ENCODE measurements around the gene PIP4K2A.
"Not testable (repeated sequence)": the region's sequence is repeated elsewhere in the genome, so short reads cannot be mapped to it uniquely, and the experiment has no call there.

The PIP4K2A gene

DNA sequence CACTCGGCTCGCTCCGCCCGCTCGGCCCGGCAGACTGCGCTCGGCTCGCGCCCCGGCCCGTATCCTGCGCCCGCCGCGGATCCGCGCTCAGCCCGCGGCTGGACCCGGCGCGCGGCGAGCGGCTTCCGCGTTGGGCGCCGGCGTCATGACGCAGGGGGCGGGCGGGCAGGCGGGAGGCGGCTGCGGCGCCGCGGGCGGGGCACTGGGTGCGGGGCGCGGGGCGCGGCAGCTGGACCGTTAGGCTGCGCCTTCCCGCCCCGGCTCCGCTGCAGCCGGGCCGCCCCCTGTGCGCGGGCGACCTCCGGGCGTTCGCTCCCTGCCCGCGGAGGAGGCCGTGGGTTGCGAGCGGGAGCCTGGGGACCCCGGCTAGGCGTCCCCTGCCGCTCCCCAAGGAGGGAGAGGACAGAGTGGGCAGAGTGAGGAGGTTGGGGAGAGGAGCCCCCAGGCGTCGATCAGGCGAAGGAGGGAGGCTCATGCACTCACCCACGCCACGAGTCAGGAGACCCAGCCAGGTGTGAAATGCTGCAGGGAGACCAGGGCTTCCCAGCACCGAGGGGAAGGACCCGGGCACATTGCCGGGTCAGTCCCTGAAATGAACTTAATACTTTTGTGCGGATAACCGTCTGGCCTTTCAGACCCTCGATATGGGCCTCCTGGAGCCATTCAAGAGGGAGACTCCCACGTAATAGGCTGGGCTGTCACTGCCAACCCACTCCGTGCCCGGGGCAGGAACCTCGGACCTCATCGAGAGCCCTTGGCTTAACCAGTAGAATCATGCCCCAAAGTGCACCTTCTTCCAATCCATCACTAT, at the start of gene PIP4K2A:
PIP4K2A (minus strand) TSS at position 100 of the 811 bp plus-strand sequence. CDS start 252 bp downstream, outside the sequence.
- no peak for FAIRE-seq

DNA sequence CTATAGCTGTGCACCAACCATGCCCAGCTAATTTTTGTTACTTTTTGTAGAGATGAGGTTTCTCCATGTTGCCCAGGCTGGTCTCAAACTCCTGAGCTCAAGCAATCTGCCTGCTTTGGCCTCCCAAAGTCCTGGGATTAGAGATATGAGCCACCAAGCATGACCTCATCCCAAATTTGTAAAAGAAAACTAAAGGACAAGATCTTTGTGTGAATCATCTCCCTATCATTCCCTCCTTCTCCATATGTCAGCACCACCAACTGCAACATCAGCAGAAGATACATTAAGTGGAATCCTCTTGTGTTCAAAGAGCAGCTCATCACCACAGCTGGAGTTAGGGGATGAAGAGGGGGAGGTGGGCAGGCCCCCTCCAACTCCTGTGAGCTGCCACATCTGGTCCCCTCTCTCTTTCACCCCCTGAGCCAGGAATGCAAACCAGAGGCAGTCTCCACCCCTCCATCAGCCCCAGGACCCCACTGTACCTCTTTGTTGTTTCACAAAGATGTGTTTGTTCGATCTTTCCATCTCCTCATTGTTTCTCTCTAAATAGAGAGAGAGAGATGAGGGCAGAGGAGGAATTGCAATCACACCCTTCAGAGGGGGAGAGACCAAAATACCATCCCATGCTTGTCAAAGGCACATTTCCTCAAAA, 47.3 kb upstream of the PIP4K2A start:
- FAIRE-seq = no peak

DNA sequence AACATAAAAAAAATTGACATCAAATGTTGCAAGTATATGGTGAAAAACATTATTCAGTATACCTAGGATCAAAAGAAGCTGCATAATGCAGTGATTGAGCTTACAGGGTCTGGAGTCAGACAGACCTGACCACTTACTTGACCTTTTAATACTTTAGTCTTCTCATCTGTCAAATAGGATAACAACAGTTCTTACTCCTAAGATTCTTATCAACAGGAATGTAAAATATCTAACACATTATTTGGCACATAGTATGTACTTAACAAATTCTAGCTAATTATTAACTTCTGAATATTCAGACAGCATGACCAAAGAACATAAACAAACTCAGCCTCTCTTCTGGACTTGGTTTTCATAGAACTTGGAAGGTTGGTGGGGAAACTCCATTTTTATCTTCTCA, 45.6 kb upstream of the PIP4K2A start:
- FAIRE-seq = no peak

DNA sequence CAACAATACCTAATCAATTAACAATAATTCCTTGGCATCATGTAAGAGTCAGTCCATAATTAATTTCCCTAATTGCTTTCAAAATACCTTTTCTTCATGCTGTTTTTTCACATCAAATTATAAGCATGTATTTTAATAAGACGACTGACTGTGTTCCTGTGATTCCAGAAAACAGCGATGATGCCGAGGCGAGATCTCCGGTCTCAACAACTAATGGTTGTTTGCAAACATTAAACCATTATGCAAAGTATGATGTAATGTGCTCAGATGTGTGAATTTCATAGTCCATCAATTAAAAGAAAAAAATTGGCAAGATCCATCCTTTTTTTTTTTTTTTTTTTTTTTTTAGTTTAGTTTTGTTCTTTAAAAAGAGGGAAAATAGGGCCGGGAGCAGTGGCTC, 44.5 kb upstream of the PIP4K2A start:
- no peak for FAIRE-seq

DNA sequence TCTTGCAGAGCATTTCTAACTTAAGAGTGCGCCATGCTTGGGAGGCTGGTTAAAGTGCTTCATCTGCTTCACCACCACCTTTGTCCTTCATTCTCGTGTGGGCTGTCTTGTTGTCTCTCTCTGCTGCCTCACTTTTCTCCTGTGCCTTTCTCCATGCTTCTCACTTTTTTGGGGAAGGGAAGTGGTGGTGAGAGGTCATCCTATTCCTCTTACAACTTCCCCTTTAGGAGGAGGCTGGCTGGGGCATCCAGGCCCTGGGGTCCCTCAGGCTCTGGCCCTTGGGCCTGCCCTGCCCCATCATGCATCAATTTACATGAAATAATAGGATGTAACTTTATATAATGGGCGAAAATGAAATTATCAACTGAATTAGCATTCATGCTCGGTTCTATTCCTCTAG, 39.9 kb upstream of the PIP4K2A start:
- no peak for FAIRE-seq

DNA sequence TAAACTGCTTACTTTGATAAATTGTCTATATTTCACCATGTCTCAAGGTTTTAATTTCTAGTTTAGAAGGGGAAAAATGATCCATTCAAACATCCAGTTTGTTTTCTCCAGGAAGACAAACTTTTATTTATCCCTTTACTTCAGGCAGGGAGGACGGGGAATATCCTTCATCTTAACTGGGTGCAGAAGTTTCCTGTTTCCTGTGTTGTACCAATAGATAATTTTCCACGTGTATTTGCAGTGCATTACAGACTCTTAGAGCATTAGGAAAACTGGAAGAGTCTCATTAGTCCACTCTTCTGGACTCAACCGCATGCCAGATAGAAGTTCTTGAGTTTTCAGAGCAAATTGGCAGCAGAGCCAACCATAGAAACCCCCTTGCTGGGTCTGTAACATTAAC, 39.4 kb upstream of the PIP4K2A start:
- FAIRE-seq = no peak

DNA sequence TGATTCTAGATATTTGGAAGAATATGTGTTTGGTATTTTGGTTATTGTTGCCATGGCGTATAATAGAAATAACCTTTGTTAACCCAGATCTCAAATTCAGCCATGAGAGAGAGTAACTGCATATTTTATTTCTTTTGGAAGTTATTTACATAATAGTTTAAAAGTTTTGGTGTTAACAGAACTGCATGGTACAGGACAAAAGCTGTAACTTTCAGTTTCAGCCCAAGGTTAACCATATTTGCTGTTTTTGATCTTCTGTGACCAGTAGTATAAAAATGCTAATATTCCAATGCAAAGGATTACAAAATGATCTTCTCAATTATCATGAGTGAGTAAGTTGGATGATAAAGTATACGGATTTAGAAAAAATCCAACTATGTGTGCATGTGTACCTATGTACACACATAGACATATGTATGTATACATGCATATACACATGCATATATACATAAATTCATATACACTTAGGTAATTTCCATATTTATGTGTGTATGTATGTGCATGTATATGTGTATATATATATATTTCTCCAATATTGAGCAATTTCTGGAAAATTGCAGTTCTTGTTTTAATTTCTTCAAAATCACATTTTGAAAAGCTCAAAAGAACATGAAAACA, 38.0 kb upstream of the PIP4K2A start:
- no peak for FAIRE-seq

DNA sequence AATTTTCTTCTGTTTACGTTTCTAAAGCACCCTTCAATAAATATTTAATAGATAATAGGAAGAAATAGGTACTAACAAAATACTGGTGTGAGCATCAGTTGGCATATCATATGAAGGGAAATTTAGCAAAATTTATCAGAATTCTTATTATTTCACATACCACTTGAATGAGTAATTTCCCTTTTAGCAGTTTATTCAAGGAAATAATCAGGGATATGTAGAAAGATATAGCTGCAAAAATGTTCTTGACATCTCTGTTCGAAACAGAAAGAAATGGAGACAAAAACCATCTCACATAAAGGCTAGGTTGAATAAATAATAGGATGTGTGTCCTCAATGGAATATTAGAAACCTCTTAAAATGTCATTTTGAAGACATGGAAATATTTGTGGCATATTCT, 35.8 kb upstream of the PIP4K2A start:
- FAIRE-seq = no peak

DNA sequence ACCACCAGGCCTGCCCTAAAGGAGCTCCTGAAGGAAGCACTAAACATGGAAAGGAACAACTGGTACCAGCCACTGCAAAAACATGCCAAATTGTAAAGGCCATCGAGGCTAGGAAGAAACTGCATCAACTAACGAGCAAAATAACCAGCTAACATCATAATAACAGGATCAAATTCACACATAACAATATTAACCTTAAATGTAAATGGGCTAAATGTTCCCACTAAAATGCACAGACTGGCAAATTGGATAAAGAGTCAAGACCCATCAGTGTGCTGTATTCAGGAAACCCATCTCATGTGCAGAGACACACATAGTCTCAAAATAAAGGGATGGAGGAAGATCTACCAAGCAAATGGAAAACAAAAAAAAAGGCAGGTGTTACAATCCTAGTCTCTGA, 30.5 kb upstream of the PIP4K2A start:
- FAIRE-seq = not testable (repeated sequence)

DNA sequence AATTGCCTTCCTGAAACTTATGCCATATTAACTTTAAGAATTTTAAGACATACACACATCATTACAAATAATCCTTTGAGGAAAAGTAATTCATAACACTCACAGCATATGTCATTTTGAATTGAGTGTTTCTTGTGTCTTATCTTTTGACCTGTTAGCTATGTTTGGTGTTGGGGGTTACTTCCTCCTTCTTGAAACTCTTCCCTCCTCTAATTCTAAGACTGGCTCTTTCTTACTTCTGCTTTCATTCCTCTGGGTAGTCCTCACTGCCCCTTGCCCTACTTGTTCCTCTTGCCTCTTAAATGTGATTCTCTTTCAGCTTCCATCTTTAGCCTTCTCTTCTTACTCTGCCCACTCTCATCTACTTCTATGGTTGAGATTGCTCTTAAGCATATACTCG, 28.3 kb upstream of the PIP4K2A start:
- no peak for FAIRE-seq

DNA sequence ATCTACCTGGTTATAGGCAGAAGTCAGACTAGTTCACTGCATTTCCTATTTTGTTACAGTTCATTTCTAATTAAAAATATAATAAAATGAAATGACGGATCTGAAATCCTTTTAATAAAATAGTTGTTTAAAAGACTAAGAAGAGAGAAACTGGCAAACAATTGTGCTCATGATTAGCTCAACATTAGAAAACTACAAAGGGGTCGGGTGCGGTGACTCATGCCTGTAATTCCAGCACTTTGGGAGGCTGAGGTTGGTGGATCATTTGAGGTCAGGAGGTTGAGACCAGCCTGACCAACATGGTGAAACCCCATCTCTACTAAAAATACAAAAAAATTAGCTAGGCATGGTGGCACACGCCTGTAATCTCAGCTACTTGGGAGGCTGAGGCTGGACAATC, 27.3 kb upstream of the PIP4K2A start:
- FAIRE-seq = not testable (repeated sequence)

DNA sequence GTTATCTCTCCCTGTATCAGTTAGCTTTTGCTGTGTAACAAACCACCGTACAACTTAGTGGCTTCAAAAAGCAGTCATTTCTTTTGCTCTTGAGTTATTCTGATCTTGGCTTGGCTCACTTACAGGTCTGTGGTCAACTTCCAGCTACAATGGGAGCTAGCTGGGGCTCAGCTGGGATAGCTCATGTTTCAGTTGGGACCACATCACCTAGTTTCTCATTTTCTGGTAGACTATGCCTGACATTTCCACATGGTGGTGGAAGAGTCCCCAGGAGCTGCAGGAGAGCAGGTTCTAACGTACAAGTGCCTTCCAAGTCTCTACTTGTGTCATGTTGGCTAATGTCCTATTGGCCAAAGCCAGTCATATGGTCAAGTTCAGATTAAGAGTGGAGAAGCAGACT, 25.8 kb upstream of the PIP4K2A start:
- FAIRE-seq = no peak

DNA sequence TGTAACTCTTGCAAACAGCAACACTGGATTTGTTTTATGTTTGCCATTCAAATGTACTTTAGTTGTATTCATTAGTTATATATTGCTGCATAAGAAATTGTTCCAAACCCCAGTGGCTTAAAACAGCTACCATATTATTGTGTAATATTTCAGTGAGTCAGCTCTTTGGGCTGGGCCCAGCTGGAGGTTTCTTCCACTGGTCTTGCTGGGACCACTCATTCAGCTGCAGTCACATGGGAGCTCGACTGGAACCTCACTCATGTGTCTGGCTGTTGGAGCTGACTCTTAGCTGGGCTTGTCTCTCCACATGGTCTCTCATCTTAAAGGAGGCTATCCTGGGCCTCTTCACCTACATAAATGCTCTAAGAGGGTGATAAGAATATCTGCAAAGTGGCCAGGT, 23.2 kb upstream of the PIP4K2A start:
- FAIRE-seq = no peak

DNA sequence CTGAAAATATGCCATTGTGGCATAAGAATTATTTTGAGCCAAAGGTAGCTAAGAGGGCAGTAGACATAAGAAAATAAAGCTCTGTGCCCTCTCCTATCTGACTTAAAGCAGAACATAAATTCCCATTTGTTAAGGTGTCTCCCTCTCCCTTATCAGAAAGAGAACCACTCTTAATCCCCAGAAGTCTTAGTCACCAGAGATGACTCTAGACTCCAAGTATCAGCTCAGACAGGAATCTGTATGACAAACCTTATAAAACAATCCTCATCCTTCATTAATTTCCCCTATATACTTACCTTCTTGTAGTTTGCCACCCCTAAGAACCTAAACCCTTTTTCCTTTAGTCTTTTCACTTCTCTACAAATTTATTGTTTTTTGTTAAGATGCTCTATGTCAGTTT, 21.8 kb upstream of the PIP4K2A start:
- FAIRE-seq = no peak

DNA sequence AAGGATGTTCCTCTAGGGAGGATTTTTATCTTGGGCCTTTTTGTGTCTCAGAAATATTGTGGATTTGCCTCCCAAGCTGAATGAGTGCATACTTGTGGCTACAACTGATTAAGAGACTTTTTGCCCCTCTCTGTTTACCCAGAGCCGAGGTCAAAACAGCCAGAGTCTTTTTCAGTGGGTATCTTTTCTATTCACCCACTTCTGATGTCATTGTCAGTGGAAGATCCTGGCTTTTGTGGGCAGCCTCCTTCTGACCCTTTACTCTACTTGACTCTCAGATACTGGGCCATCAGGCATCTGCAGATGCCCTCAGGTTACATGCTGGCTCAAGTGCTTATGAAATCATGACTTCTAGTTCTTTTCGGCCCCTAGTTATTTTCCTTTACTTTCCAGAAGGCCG, 19.6 kb upstream of the PIP4K2A start:
- FAIRE-seq = no peak

DNA sequence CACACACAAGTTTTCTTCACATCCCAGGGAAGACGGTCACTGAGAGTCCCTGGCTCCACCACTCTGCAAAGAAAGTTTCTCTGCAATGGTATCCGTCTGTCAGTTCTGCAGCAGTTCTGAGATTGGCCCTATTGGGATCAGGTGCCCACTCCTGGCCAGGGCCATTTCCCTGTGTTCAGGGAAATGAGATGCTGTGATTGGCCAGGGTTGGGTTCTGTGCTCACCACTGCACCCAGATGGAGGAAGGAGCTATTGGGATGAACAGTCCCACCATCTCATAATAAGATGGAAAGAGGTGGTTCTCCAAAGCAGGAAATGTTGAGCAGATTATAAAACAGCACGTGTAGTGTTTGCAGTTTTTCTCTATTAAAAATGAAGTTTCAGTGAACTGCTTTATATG, 13.3 kb upstream of the PIP4K2A start:
- FAIRE-seq = no peak

DNA sequence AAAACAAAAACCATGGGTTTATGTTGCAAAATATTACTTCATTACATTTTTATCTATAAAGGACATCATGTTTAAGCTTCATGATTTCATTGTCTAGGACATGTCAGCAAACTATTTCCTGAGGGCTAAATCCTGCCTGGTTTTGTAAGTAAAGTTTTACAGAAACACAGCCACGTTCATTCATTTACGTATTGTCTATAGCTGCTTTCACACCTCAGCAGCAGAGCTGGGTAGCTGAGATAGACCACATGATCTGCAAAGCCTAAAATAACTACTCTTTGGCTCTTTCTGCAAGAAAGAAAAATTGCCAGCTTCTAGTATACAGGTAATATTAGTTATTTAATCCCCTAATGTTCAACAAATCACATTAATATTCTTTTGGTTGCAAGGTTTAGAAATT, 12.7 kb upstream of the PIP4K2A start:
- no peak for FAIRE-seq

DNA sequence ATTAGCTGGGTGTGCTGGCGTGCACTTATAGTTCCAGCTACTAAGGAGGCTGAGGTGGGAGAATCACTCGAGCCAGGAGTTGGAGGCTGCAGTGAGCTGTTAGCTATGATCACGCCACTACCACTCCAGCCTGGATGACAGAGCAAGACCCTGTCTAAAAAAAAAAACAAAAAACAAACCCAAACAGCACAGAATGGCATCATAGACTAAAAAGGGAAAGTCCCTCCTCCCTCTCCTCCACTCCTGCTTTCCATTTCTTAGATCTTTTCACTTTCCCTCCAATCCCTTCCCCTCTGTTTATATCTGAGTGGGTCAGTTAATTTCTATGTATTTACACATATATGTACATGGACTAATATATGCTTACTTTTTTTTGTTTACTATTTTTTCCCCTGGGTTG, 10.4 kb upstream of the PIP4K2A start:
- no peak for FAIRE-seq

DNA sequence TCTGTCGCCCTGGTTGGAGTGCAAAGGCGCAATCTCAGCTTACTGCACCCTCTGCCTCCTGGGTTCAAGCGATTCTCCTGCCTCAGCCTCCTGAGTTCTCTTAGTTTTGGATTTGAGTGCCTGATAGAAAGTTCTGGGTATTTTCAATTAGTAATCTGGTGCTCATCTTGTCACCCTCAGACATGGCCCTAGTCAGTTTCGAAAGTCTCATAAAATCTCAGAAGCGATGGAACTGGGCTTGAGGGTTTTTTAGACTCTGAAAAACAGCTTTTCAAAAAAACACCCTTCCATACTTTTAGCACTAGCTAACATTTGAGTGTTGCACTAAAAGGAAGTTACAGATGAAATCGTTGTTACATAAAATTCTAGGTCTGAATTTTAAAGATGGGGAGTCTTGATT, 9.4 kb upstream of the PIP4K2A start:
- FAIRE-seq = no peak

DNA sequence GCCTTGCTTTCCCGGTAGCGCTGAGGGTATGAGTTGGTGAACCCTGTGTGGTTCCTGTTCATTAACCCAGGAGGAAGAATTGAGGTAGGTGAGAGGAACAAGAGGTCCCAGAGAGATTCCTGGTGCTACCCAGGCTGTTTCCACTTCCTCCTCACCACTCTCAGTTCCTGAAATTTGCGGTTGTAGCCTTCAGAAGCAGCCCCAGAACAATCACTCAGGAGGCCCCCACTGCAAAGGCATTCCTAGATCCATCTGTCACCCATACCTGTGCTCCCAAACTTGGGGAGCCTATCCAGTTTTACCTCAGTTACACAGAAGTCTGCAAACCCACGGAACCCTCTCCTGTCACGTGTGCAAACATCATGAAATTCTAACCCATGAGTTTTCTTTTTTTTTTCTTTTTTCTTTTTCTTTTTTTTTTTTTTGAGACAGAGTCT, 9.0 kb upstream of the PIP4K2A start:
- no peak for FAIRE-seq

DNA sequence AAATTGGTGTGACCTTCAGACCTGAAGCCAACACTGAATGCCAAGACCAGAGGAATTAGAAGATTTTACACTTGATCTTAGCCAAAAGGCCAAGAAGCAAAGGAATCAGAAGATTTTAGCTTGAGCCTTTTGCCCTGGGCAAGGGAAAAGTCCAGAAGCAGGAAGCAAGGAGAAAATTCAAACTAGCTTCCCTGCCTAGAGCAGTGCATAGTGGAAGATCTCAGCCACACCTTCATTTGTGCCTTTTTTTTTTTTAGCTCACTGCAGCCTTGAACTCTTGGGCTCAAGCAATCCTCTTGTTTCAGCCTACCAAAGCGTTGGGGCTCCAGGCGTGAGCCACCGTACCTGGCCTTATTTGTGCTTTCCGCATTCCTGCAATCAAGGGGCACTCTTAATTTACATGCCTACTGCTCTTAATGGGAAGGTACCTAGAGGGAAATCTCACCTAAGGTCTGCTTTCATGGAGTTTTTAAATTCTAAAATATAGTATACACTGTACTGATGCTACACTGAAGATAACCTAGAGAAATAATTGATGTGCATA, 8.3 kb upstream of the PIP4K2A start:
- no peak for FAIRE-seq

DNA sequence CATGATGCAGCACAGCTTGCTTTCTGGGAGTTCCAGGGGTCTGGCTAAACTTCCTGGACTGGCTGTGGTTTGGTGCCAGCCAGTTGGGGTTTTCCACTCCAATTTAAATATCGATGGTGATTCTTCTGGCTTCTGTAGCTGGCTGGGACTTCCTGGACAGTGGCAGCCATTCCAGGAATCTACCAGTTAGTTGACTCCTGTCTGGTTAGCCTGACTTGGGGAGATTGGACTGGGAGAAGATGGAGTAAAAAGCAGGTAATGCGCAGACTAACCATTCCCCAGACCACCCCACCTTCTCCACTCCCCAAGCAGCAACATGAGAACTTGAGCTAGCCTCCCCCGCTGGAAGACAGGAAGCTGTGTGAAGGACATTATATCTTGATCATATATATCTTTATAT, 6.3 kb upstream of the PIP4K2A start:
- FAIRE-seq = no peak

DNA sequence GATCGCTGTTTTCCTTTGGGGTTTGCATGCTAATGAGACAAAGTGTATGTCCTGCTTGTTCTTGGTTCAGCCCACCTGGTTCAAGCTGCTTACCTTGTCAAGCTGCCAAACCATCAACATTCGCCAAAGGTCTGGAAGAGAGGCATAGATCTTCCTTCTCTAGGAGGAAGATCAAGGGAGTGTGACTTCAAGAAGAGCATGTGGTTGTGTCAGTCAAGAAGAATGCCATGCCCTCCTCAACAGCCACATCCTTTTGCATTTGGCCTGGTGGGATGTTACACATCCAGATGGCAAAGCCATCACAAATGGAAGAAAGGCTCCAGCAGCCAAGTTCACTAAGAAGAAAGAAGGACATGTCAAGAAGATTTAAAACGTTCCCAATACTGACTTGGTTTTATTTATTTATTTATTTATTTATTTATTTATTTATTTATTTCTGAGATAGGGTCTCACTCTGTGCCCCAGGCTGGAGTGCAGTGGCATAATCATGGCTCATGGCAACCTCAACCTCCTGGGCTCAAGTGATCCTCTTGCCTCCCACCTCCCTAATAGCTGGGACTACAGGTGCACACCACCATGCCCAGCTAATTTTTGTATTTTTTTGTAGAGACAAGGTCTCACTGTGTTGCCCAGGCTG, 5.1 kb upstream of the PIP4K2A start:
- no peak for FAIRE-seq

All from endometrium (tissue), 2 donors.